HG02642 (cell line): ENCODE results near the gene PRICKLE3.
A peak's percentile ranks its signal among the peaks of the same experiment; 100 is the strongest.

Experiments used
- ATAC-seq: cut with Tn5 transposase; IDR thresholded peaks from one replicate; pipeline ENCODE4 v1.9.1; 2021; ENCODE audit warnings: mild to moderate bottlenecking; ENCODE audit not compliant: unreplicated experiment, poor library complexity

Gene PRICKLE3

DNA sequence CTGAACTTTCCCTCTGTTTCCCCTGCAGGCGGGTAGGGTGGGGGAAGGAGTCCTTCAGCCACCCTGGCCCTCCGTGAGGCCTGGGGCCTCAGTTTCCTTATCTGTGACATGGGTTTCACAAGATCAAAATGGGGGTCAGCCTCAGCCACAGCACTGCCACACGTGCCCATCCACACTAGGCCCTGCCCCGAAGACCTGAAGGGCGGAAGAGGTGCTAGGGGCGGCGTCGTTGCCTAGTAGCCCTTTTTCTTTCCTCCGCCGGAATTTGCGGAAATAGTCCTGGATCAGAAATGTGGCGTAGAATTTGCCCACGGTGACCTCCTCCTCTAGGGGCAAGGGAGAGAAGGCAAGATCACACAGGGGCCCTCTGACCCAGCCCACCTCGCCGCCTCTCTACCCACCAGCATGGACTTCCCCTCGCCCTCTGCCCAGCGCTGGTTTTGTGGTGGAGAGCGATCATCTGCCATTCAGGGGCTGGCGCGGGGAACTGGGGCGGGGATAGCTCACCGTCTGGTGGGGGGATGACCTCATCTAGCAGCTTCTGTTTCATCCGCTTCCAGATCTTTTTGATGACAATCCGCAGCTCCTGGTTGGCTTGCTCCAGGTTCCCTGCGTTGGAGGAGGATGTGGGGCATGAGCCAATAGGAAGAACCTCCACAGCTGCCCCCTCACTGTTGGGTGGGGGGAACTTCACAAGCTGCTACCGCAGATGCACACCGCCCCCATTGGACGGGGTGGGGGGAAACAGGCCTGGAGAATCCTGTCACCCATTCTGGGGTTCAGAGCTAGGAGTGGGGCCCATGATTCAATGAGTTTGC, 23.5 kb upstream of the PRICKLE3 start:
- ATAC-seq = no peak

GRCh38 chrX:49208399-49208798, 22.2 kb upstream of the PRICKLE3 start:
- no peak for ATAC-seq

- no peak for ATAC-seq
Measured at GRCh38 chrX:49206543-49206942, 20.4 kb upstream of the PRICKLE3 start.

GRCh38 chrX:49205443-49205842, 19.3 kb upstream of the PRICKLE3 start:
- no peak for ATAC-seq

DNA sequence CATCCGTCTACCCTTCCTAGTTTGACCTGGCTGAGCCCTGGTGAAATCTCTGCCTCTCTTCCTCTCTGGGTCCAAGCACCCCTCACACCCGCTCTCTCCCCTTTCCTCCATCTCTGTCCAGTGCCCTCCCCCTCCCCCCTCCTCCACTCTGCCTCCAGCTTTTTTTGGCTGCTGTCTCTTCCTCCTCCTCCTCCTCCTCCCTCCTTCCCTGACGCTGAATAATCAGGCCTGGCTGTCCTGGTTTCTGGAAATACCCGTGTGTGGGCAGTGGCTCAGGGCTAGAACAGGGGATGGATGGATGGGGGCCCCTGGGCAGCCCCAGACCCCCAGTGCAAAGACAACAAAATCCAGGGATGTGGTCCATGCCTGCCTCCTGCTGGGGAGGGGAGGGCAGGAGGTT, 18.5 kb upstream of the PRICKLE3 start:
- no peak for ATAC-seq

- ATAC-seq = no peak
Measured at GRCh38 chrX:49204017-49204416, 17.8 kb upstream of the PRICKLE3 start.

DNA sequence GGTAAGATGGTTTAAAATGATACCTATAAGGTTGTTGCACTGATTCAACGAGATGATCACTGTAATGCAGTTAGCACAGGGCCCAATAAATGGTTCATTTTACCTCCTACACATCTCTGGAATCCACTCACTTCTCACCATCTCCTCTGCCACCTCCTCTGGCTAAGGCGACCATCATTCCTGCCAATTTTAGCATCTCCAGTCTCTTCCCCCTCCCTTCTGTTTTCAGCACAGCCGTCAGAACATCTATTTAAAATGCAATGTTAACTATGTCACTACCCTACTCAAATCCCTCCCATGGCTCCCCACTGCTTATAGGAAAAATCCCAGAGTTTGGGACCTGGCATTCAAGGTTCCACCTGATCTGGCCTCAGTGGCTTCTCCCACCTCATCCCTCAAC, 17.4 kb upstream of the PRICKLE3 start:
- no peak for ATAC-seq

DNA sequence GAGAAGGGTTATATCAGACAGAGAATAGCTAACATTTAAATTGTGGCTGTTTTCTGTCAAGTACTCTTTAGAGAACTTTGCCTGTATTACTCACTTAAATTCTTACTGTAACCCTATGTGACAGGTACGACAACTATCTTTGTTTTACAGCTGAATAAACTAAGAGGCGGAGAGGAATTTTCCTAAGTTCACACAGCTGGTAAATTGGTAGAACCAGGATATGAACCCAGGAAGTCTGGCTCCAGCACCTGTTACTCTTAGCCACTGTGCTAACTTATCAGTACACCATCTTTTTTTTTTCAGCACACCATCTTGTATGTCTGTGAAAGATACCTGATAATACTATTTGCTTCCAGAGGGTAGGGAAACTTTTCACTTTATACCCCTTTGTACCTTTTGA, 15.8 kb upstream of the PRICKLE3 start:
- ATAC-seq = no peak

- peak; percentile 96 for ATAC-seq
Measured at GRCh38 chrX:49199906-49200771, 14.0 kb upstream of the PRICKLE3 start, which contains the start of gene SYP. Gene SYP, minus strand, starts transcription at chrX:49200193. Its CDS starts 7 bp downstream, at chrX:49200186.

DNA sequence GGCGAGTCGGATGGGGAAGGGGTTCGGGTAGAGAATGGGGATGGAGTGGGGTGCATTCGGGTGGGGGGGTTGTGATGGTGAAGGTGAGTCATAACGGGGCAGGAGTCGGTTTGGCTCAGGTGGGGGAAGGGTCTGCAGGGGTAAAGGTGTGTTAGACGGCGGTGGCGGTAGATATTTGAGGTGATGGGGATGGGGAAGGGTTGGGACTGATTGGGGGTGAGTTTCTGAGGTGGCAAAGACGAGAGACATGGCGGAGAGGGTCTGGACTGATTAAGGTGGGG, 13.1 kb upstream of the PRICKLE3 start:
- no peak for ATAC-seq

- no peak for ATAC-seq
Measured at GRCh38 chrX:49198540-49199314, 12.6 kb upstream of the PRICKLE3 start.

GRCh38 chrX:49197543-49198087, 11.4 kb upstream of the PRICKLE3 start:
- no peak for ATAC-seq

- ATAC-seq = no peak
Measured at GRCh38 chrX:49193542-49193964, 7.4 kb upstream of the PRICKLE3 start.

DNA sequence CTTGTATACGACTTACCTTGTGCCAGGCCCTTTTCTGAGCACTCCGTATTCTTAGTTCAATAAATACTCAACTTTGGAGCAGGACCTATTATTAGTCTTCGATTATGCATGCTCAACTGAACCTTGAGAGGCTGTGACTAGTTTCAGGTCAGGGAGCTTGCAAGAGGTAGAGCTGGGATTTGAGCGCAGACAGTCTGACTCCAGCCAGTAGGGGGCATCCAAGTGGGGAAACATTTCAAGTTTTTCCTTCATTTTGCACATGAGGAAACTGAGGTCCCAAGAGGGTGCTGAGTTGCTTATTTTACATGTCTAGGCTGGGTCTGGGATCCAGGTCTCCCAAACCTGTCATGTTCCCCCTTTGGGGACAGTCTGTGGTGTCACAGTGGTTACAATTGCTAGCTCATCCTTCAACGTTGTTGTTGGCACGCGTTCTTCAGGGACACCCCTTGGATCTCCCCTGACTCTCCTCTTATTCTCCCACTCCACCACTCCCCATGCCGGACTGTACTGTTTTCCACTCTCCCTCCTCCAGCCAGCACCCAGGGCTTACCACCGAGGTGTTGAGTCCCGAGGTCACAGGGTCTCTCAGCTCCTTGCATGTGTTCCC, 6.7 kb upstream of the PRICKLE3 start:
- ATAC-seq = no peak

DNA sequence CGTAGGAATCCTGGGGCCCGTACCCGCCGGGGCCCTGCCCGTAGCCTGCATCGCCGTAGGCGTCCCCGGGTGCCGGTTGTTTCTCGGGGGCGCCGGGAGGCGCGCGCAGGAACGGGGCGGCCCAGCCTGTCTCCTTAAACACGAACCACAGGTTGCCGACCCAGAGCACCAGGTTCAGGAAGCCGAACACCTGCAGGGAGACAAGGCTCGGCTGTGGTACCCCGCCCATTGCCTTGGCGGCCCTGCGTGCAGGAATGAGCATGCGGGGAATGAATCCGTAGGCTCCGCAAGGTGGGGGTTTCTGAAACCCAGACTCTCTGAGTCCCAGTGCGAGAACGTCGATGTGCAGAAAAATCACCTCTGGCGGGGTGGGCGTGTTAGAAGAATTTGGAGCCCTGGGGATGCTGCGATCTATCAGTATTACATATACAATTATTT, 5.4 kb upstream of the PRICKLE3 start:
- ATAC-seq = peak; percentile 20

DNA sequence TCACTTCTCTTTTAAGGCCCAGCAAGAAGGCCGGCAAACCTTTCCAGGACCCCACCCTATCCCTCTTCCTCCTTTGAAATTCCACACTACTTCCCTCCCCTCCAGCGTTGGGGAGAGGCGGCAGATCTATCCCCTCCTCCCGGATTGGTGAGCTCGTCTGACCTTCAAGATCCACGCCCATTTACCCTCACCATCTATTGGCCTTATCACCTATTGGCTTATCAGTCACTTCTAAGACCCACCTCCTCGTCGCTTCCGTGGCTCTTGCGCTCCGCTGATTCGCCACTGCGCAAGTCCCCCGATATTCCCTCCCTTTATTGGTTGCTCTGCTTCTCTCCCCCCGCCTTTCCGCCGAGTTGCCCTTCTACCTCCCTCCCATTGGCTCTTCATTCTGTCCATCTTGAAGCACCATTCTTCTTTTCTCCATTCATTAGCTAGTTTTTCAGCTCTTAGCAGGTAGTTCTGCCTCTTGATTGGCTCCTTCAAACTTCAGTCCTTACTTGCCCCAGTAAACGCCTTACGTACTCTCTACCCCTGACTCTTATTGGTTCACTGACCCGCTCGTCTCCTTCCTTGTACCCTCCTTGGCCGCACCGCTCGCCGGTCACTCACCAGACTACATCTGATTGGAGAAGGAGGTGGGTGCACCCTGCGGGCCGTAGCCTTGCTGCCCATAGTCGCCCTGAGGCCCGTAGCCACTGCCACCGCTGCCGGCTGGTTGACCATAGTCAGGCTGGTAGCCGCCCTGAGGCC, 4.8 kb upstream of the PRICKLE3 start:
- peak; percentile 90 for ATAC-seq

GRCh38 chrX:49189606-49190005, 3.4 kb upstream of the PRICKLE3 start:
- ATAC-seq = no peak

DNA sequence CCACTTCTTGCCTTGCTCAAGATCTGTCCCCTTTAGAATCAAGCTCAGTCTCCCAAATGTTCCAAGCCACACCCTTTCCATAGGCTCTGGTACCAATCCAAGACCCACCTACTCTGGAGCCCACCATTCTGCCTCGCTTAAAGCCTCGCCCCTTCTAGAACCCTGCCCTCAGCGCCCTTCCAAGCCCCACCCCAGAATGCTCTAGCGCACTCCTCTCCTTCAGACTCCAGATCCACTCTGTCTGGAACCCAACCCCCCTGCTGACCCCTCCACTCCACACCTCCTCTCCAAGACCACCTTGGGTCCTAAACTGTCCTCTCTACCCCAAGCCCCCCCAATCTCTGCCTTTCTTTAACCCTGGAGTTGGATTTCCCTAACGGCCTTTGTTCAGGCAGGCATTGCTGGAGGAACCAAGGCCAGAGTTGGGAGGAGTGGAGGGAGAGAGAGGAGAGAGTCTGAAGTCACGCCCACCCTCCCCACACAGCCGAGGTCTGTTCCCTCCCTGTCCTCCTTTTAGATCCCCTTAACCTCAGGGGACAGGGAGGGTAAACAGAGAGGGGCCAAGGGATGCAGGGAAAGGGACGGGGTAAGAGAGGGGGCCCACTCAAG, 2.4 kb upstream of the PRICKLE3 start:
- ATAC-seq = no peak

DNA sequence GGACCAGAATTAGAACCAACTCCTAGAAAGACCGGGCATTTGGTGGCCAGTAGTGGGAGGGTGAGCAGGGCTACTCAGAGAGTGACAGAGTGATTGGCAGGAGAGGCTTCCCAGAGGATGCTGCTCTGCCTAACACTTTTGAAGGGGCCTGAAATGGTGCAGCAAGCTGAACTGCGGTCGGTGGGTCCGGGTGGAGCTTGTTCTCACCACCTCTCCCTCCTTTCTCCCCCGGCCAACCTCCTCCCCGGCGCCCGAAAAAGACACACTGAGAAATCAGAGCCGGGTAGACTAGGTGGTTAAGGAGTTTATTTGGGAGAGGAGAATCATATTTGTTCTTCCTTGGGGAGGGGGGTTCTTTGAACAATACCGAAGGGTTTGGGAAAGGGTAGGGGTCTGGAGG, 1.4 kb upstream of the PRICKLE3 start:
- ATAC-seq = no peak
